Right lobe of liver (tissue), 6 donors: Measurements from ENCODE around the gene LYPD3. TPM values are rescaled to one million over a fixed set of nuclear protein-coding genes. Genes with fewer than 3 reads are reported as not detected.

Experiments
- ATAC-seq, 4 donors: fragments of 200-7000 bp; cut with Tn5 transposase; one replicate each; pipeline ENCODE4 v1.9.1; 2020; ENCODE audit warnings: mild to moderate bottlenecking in 4 of 4, moderate library complexity in 4 of 4
- DNase-seq, 3 donors: peaks; one replicate each; pipeline ENCODE4 v3.0.0-alpha.2; 2020
- H3K27ac ChIP-seq, 3 donors: fragments of 200-600 bp; one replicate each; pipeline ENCODE4 v1.8.0; 2022
- H3K27me3 ChIP-seq, 2 donors: fragments of 200-600 bp; one replicate each; pipeline ENCODE4 v1.8.0; 2022
- H3K36me3 ChIP-seq, 4 donors: fragments of 200-600 bp; sonication (generic) in 1 of 4; one replicate each; pipeline versions ENCODE4 v1.5.1 to v1.8.0; 2017 to 2022; ENCODE audit warnings: control low read depth in 1 of 4
- H3K4me1 ChIP-seq, 4 donors: fragments of 200-600 bp; sonication (generic) in 1 of 4; one replicate each; pipeline versions ENCODE4 v1.5.1 to v1.8.0; 2017 to 2022; ENCODE audit warnings: control low read depth in 1 of 4
- H3K4me3 ChIP-seq, 3 donors: fragments of 200-600 bp; one replicate each; pipeline ENCODE4 v1.8.0; 2022
- H3K9me3 ChIP-seq, 4 donors: fragments of 200-600 bp; sonication (generic) in 1 of 4; one replicate each; pipeline versions ENCODE4 v1.5.1 to v1.8.0; 2017 to 2022; ENCODE audit warnings: control low read depth in 1 of 4
- CTCF ChIP-seq, 4 donors: fragments of 200-600 bp in 3 of 4; fragments of 450-650 bp in 1 of 4; IDR thresholded peaks; one replicate each; pipeline versions ENCODE4 v1.5.1 to v1.8.0; 2016 to 2022; ENCODE audit warnings: antibody characterized with exemption in 4 of 4, mild to moderate bottlenecking in 2 of 4
- POLR2A ChIP-seq: fragments of 450-650 bp; IDR thresholded peaks from one replicate; pipeline ENCODE4 v1.6.1; 2017; ENCODE audit warnings: antibody characterized with exemption, mild to moderate bottlenecking
- WGBS: methylation state at CpG from one replicate; pipeline ENCODE4 v1.1.6; 2018; ENCODE audit warnings: low coverage, low lambda C conversion rate; ENCODE audit not compliant: insufficient coverage; ENCODE audit errors: missing lambda C conversion rate; 5-methylcytosine and 5-hydroxymethylcytosine counted together
- intact Hi-C, 2 donors: fragments of 100-400 bp; cut with DNase I; formaldehyde crosslinking; loops; one replicate each; pipeline versions ENCODE4 v1.11.2 to v1.14.1; 2022
- total RNA-seq, 6 experiments: library from RNA; depleted of rRNA in 2 of 6; stranded (reverse); fragments of >200 nt in 2 of 6; fragmentation: NEBNext Ultra II Directional in 3 of 6; extraction: Animal tissue kit (Norgen Biotek cat#: 25700) in 3 of 6; gene quantifications; one replicate each; pipeline versions ENCODE4 v1.1.0 to v1.2.4, GENCODE V29; 2016 to 2023
- donor health status: DM: no; HTN: yes; CAD: no.
- donor health status: DM: no; HTN: no; CAD: no.
- donor health status: DM: no; HTN: no; CAD: no.
- donor health status: DM: no; HTN: yes; CAD: no.
- donor health status: DM: no; HTN: yes; CAD: no.

Gene LYPD3
- total RNA-seq, 6 experiments from 2014 or later = 0.20 to 0.28 (median 0.25) TPM; not detected in 2

- DNase-seq = no peak
- no peak for ATAC-seq
- Histone ChIP-seq H3K27me3 (no peaks in the 10 kb centered on the region), H3K9me3 (no peaks in the 10 kb centered on the region), H3K4me3 (no peak overlapping the region), H3K4me1 (peaks cover 0 to 7% (median 4%) of the 10 kb centered on the region in 4 donors), H3K27ac (no peak overlapping the region), H3K36me3 (no peaks in the 10 kb centered on the region)
- WGBS = no CpG with 5 or more reads among the region's 2 CpGs
- TF ChIP-seq CTCF (IDR thresholded peaks at IDR 0.05) (no peak), POLR2A (no peak)
- intact Hi-C loops = loop anchor here in 1 of 2 donors (5.0 kb wide), 1 partner anchor 68 kb away; no protein-coding TSS in a partner anchor
These were observed 11.4 kb downstream of the LYPD3 start for GRCh38 chr19:43454031-43454430.

- peaks cover 0 to 7% (median 4%) of the 10 kb centered on the region in 4 donors for H3K4me1 ChIP-seq
- no peak for ATAC-seq
- no peaks in the 10 kb centered on the region for H3K36me3 ChIP-seq
- no peak overlapping the region for H3K4me3 ChIP-seq
- no peaks in the 10 kb centered on the region for H3K27me3 ChIP-seq
- no peaks in the 10 kb centered on the region for H3K9me3 ChIP-seq
- WGBS = 68% methylated on average over 3 of the region's 3 CpGs
- intact Hi-C loops = loop anchor here in 1 of 2 donors (5.0 kb wide), 1 partner anchor 70 kb away; no protein-coding TSS in a partner anchor
- no peak overlapping the region for H3K27ac ChIP-seq
- no peak for DNase-seq
- TF ChIP-seq POLR2A = no peak
- TF ChIP-seq CTCF (IDR thresholded peaks at IDR 0.05) = no peak
These were observed 12.8 kb downstream of the LYPD3 start for GRCh38 chr19:43452582-43452981.

GRCh38 chr19:43450545-43450997 is 14.8 kb downstream of the LYPD3 start:
- H3K36me3 ChIP-seq = no peaks in the 10 kb centered on the region
- TF ChIP-seq POLR2A (no peak), CTCF (IDR thresholded peaks at IDR 0.05) (no peak)
- DNase-seq = no peak
- ATAC-seq = no peak
- H3K9me3 ChIP-seq = no peaks in the 10 kb centered on the region
- H3K27ac ChIP-seq = no peak overlapping the region
- no peak overlapping the region for H3K4me3 ChIP-seq
- peaks cover 0 to 4% (median 2%) of the 10 kb centered on the region in 4 donors for H3K4me1 ChIP-seq
- H3K27me3 ChIP-seq = no peaks in the 10 kb centered on the region
- intact Hi-C loops = loop anchor here in 1 of 2 donors (5.0 kb wide), 1 partner anchor 72 kb away; no protein-coding TSS in a partner anchor
- 39% methylated on average over 2 of the region's 2 CpGs for WGBS

GRCh38 chr19:43447655-43448054 is 17.8 kb downstream of the LYPD3 start:
- 69% methylated on average over 5 of the region's 9 CpGs for WGBS
- intact Hi-C loops = loop anchor here in 1 of 2 donors (5.0 to 10.0 kb wide), 2 partner anchors 75 to 197 kb away; no protein-coding TSS in a partner anchor
- Histone ChIP-seq H3K4me3 (no peak overlapping the region), H3K9me3 (no peaks in the 10 kb centered on the region), H3K36me3 (no peaks in the 10 kb centered on the region), H3K4me1 (no peaks in the 10 kb centered on the region), H3K27ac (no peak overlapping the region), H3K27me3 (no peaks in the 10 kb centered on the region)
- TF ChIP-seq CTCF (IDR thresholded peaks at IDR 0.05) (no peak), POLR2A (no peak)
- ATAC-seq (no peak), DNase-seq (no peak)
